ENCODE results near the gene SPI1.

Gene SPI1

GRCh38 chr11:47376525-47377371 lies 1.6 kb downstream of the SPI1 start:
- no peaks in the 10 kb centered on the region for H3K36me3 Mint-ChIP-seq (ENCODE audit: low read depth)
- no peaks in the 10 kb centered on the region for H3K27me3 Mint-ChIP-seq (ENCODE audit: low read depth, poor library complexity)
- H3K9me3 Mint-ChIP-seq: no peaks in the 10 kb centered on the region
- no peak for TF ChIP-seq CTCF (IDR thresholded peaks at IDR 0.05)
- H3K4me3 Mint-ChIP-seq: no peak overlapping the region
- DNase-seq: no peak
- no peak overlapping the region for H3K27ac Mint-ChIP-seq
- H3K4me1 Mint-ChIP-seq: peaks cover 28% of the 10 kb centered on the region

- Mint-ChIP-seq H3K27ac (peak overlapping the region; percentile 23), H3K4me3 (no peak overlapping the region)
- TF ChIP-seq CTCF (IDR thresholded peaks at IDR 0.05): no peak
Observed at GRCh38 chr11:47376107-47376524, 2.2 kb downstream of the SPI1 start.

GRCh38 chr11:47375546-47376085 lies 2.7 kb downstream of the SPI1 start:
- Mint-ChIP-seq H3K4me3 (no peak overlapping the region), H3K27me3 (ENCODE audit: low read depth, poor library complexity) (no peaks in the 10 kb centered on the region), H3K36me3 (ENCODE audit: low read depth) (no peaks in the 10 kb centered on the region), H3K4me1 (peaks cover 28% of the 10 kb centered on the region), H3K27ac (peak overlapping the region; percentile 23), H3K9me3 (no peaks in the 10 kb centered on the region)
- DNase-seq: no peak
- TF ChIP-seq CTCF (IDR thresholded peaks at IDR 0.05): no peak

More at GRCh38 chr11:47376107-47376524, 2.2 kb downstream of the SPI1 start:
- Mint-ChIP-seq H3K36me3 (ENCODE audit: low read depth) (no peaks in the 10 kb centered on the region), H3K9me3 (no peaks in the 10 kb centered on the region), H3K27me3 (ENCODE audit: low read depth, poor library complexity) (no peaks in the 10 kb centered on the region), H3K4me1 (peaks cover 28% of the 10 kb centered on the region)
- no peak for DNase-seq

GRCh38 chr11:47375020-47375419 lies 3.3 kb downstream of the SPI1 start:
- peaks cover 28% of the 10 kb centered on the region for H3K4me1 Mint-ChIP-seq
- no peak overlapping the region for H3K4me3 Mint-ChIP-seq
- no peaks in the 10 kb centered on the region for H3K36me3 Mint-ChIP-seq (ENCODE audit: low read depth)
- H3K27ac Mint-ChIP-seq: no peak overlapping the region
- DNase-seq: no peak
- no peak for TF ChIP-seq CTCF (IDR thresholded peaks at IDR 0.05)
- no peaks in the 10 kb centered on the region for H3K9me3 Mint-ChIP-seq
- H3K27me3 Mint-ChIP-seq (ENCODE audit: low read depth, poor library complexity): peaks cover under 1% of the 10 kb centered on the region

- Mint-ChIP-seq H3K9me3 (no peaks in the 10 kb centered on the region), H3K4me3 (no peak overlapping the region), H3K27me3 (ENCODE audit: low read depth, poor library complexity) (peaks cover 4% of the 10 kb centered on the region), H3K36me3 (ENCODE audit: low read depth) (no peaks in the 10 kb centered on the region), H3K4me1 (peaks cover 28% of the 10 kb centered on the region), H3K27ac (no peak overlapping the region)
- TF ChIP-seq CTCF (IDR thresholded peaks at IDR 0.05): no peak
- no peak for DNase-seq
Observed at GRCh38 chr11:47374720-47375019, 3.7 kb downstream of the SPI1 start.

Measured in nephron progenitor cell (in vitro differentiated cells).